HepG2 (cell line): ENCODE measurements around the gene NKAIN2. TPM values are rescaled to one million over a fixed set of nuclear protein-coding genes. Genes with fewer than 3 reads are reported as not detected.
A peak's percentile ranks its signal among the peaks of the same experiment; 100 is the strongest.
"Not testable (repeated sequence)": the region's sequence is repeated elsewhere in the genome, so short reads cannot be mapped to it uniquely, and the experiment has no call there.

Experiments
- ATAC-seq: fragments of 200-7000 bp; cut with Tn5 transposase; 3 replicates; pipeline ENCODE4 v1.9.1; 2020; ENCODE audit warnings: mild to moderate bottlenecking, moderate library complexity
- BruUV-seq: library from RNA; stranded (reverse); fragments of 400-500 nt; replicated peaks from 2 replicates; lab custom pipeline; 2021; lab: Mats Ljungman, UMichigan
- CTCF ChIA-PET: fragments of 300-600 bp; formaldehyde crosslinking; extraction: SDS; loops from one replicate; lab custom pipeline; 2021; ENCODE audit warnings: low total read pairs, inconsistent platforms, low intra/inter-chr PET ratio; lab: Yijun Ruan, JAX
- POLR2A ChIA-PET: fragments of 350-600 bp; sonication (Branson Sonifier 250); formaldehyde crosslinking; loops from one replicate; lab custom pipeline; 2020; ENCODE audit warnings: antibody characterized with exemption, inconsistent platforms; lab: Yijun Ruan, JAX
- DNase-seq: peaks from one replicate; pipeline ENCODE4 v3.0.0-alpha.2; 2015; ENCODE audit warnings: low spot score
- FAIRE-seq: peaks from 3 replicates; lab custom pipeline; 2011; peaks lifted over from hg19 to GRCh38; lab: Jason Lieb, UNC
- H2AFZ ChIP-seq: one replicate; pipeline ENCODE4 v1.6.1; 2011; ENCODE audit warnings: low read length, inconsistent platforms
- H3K27ac ChIP-seq: fragments of 300-600 bp; 3 replicates; pipeline ENCODE4 v1.8.0; 2011; ENCODE audit warnings: mixed run types, mild to moderate bottlenecking, mixed read lengths, low read length, inconsistent platforms; ENCODE audit not compliant: insufficient read depth; ENCODE audit errors: extremely low read length
- H3K27me3 ChIP-seq, 2 experiments: fragments of 200-600 bp in 1 of 2; 2 replicates in 1 of 2; 3 replicates in 1 of 2; pipeline versions ENCODE4 v1.6.0 to v1.8.0; 2011; ENCODE audit warnings: low read length in 2 of 2, mild to moderate bottlenecking in 2 of 2, moderate library complexity in 2 of 2, inconsistent platforms in 1 of 2; ENCODE audit not compliant: insufficient read depth in 2 of 2, control insufficient read depth in 1 of 2
- H3K36me3 ChIP-seq, 2 experiments: fragments of 200-600 bp in 1 of 2; replicated peaks in 1 of 2; 2 replicates in 1 of 2; 3 replicates in 1 of 2; pipeline versions ENCODE4 v1.5.1 to v1.8.0; 2011; ENCODE audit warnings: low read length in 2 of 2, inconsistent platforms in 1 of 2; ENCODE audit not compliant: insufficient read depth in 2 of 2, control insufficient read depth in 1 of 2
- H3K4me1 ChIP-seq: 2 replicates; pipeline ENCODE4 v1.5.1; 2012; ENCODE audit warnings: low read length, inconsistent platforms; ENCODE audit not compliant: insufficient read depth
- H3K4me2 ChIP-seq: 2 replicates; pipeline ENCODE4 v1.6.0; 2011; ENCODE audit warnings: low read depth, low read length, inconsistent platforms
- H3K4me3 ChIP-seq, 3 experiments: fragments of 200-600 bp in 1 of 3; sonication (generic), shearing (Covaris generic) in 1 of 3; replicated peaks in 1 of 3; 2 replicates each; pipeline ENCODE4 v1.5.1; 2011 to 2016; ENCODE audit warnings: low read length in 3 of 3, inconsistent platforms in 2 of 3, low read depth in 2 of 3, mild to moderate bottlenecking in 2 of 3, control low read depth in 1 of 3, mixed read lengths in 1 of 3; ENCODE audit not compliant: insufficient read depth in 1 of 3
- H3K79me2 ChIP-seq: one replicate; pipeline ENCODE4 v1.6.1; 2011; ENCODE audit warnings: low read length, inconsistent platforms; ENCODE audit not compliant: insufficient read depth
- H3K9ac ChIP-seq: 2 replicates; pipeline ENCODE4 v1.6.0; 2011; ENCODE audit warnings: mild to moderate bottlenecking, low read depth, low read length, inconsistent platforms; ENCODE audit not compliant: insufficient read depth
- H3K9me3 ChIP-seq: 2 replicates; pipeline ENCODE4 v1.5.1; 2012; ENCODE audit warnings: mild to moderate bottlenecking, low read length
- H4K20me1 ChIP-seq: 2 replicates; pipeline ENCODE4 v1.6.0; 2011; ENCODE audit warnings: inconsistent platforms, mild to moderate bottlenecking, low read length, moderate library complexity; ENCODE audit not compliant: insufficient read depth
- ARID5B ChIP-seq: IDR thresholded peaks from 2 replicates; pipeline ENCODE4 v1.4.0; 2020; ENCODE audit warnings: mild to moderate bottlenecking, missing genetic modification reagents
- FOXA3 ChIP-seq: IDR thresholded peaks from 2 replicates; pipeline ENCODE4 v1.6.1; 2016; ENCODE audit warnings: missing genetic modification reagents, missing compliant biosample characterization
- FOXK1 ChIP-seq: sonication (generic); formaldehyde crosslinking; IDR thresholded peaks from 2 replicates; pipeline ENCODE4 v1.4.0; 2020; ENCODE audit warnings: low read depth, missing genetic modification reagents, borderline replicate concordance
- GABPB1 ChIP-seq: IDR thresholded peaks from 2 replicates; pipeline ENCODE4 v1.6.1; 2016; ENCODE audit warnings: mild to moderate bottlenecking, missing genetic modification reagents, moderate library complexity, missing compliant biosample characterization
- HOXA3 ChIP-seq: sonication (generic); formaldehyde crosslinking; IDR thresholded peaks from 2 replicates; pipeline ENCODE4 v1.5.0; 2020; ENCODE audit warnings: missing genetic modification reagents
- MAFF ChIP-seq: IDR thresholded peaks from 2 replicates; pipeline ENCODE4 v1.6.1; 2011; ENCODE audit warnings: low read depth, low read length, improper control_type of control experiment
- MAFK ChIP-seq, 2 experiments: IDR thresholded peaks in 1 of 2; conservative IDR thresholded peaks in 1 of 2; 2 replicates each; pipeline ENCODE4 v1.6.1; 2011; ENCODE audit warnings: improper control_type of control experiment in 2 of 2, low read length in 2 of 2
- NR2F6 ChIP-seq, 2 experiments: IDR thresholded peaks; 2 replicates each; pipeline ENCODE4 v1.6.1; 2016; ENCODE audit warnings: antibody characterized with exemption in 1 of 2, mild to moderate bottlenecking in 1 of 2
- ZMYM3 ChIP-seq: sonication (generic); formaldehyde crosslinking; IDR thresholded peaks from 2 replicates; pipeline ENCODE4 v1.5.1; 2020; ENCODE audit warnings: mild to moderate bottlenecking, missing genetic modification reagents
- ZNF292 ChIP-seq: sonication (generic); formaldehyde crosslinking; IDR thresholded peaks from 2 replicates; pipeline ENCODE4 v1.8.1; 2022; ENCODE audit warnings: mild to moderate bottlenecking, low read depth, missing genetic modification reagents, borderline replicate concordance
- ZNF768 ChIP-seq: sonication (generic); formaldehyde crosslinking; IDR thresholded peaks from 2 replicates; pipeline ENCODE4 v1.4.0; 2020; ENCODE audit warnings: missing genetic modification reagents
- WGBS: methylation state at CpG from one replicate; pipeline ENCODE4 v1.1.6; 2017; ENCODE audit warnings: low lambda C conversion rate; 5-methylcytosine and 5-hydroxymethylcytosine counted together
- in situ Hi-C: cut with HindIII; loops from 2 replicates; pipeline ENCODE4 v1.10.0; 2017; ENCODE audit warnings: low pct_unique_long_range_greater_than_20kb; ENCODE audit not compliant: extremely low pct_ligation_motif_present
- intact Hi-C: fragments of 100-400 bp; cut with micrococcal nuclease; formaldehyde crosslinking; loops from one replicate; pipeline ENCODE4 v1.10.0; 2022; ENCODE audit not compliant: unreplicated experiment
- polyA plus RNA-seq, 8 experiments: library from polyadenylated mRNA; depleted of rRNA in 3 of 8; stranded (reverse) in 7 of 8; unstranded in 1 of 8; fragments of >200 nt; fragmentation: Illumina TruSeq in 4 of 8; extraction: Trizol in 4 of 8; gene quantifications; 2 replicates each; pipeline versions ENCODE4 v1.2.1 to v1.2.3, GENCODE V29; 2011 to 2016; ENCODE audit warnings: low read depth in 4 of 8, missing spikeins in 1 of 8, mixed read lengths in 1 of 8; ENCODE audit not compliant: insufficient read depth in 1 of 8
- total RNA-seq, 5 experiments: library from RNA; depleted of rRNA; stranded (reverse); fragments of >200 nt; fragmentation: Illumina TruSeq; extraction: Trizol; gene quantifications; 2 replicates each; pipeline ENCODE4 v1.2.3, GENCODE V29; 2016; ENCODE audit warnings: low read depth in 1 of 5
- TF ChIP-seq, protein P1 (sequence below): IDR thresholded peaks from 2 replicates; pipeline ENCODE4 v1.6.1; 2016

NKAIN2 gene
- total and polyA plus RNA-seq, 2 of the 13 experiments (the other 11 are each of a cell fraction or from before 2014, with no cell fraction given) = not detected

DNA sequence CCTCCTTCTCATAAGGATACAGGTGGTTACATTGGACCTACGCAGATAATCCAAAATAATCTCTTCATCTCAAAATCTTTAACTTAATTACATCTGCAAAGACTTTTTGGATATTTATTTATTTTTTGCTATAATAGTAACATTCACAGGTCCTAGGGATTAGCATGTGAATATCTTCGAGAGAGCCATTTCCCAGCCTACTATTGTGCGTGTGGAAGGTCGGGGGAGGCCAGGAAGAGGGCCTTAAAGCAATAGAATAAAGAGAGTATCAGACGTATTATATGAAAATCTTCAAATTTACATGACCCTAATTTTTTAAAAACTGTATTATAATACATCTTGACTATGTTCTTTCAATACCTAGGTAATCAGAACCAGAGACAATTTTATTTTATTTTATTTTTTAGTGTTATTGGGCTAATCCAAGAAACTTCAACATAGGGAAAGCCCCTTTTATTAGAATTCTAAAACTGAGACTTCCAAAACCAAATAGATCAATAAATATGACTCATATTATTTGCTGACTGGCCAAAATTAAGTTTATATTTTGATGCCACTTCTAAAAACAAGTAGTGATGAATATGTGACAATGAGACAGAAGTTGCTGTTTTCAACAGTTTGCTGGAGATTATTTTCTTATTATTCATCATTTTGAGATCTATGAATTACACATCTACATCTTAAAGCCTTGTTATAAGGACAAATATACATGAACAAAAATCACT is 536.1 kb downstream of the NKAIN2 start:
- peak; percentile 94 for TF ChIP-seq MAFF
- TF ChIP-seq MAFK (conservative IDR thresholded peaks at IDR 0.05 in 1 of 2, IDR thresholded peaks at IDR 0.05 in 1 of 2; ENCODE audit: low read length in 2 of 2) = peak; percentile 94 to 96
- TF ChIP-seq, protein P1, sequence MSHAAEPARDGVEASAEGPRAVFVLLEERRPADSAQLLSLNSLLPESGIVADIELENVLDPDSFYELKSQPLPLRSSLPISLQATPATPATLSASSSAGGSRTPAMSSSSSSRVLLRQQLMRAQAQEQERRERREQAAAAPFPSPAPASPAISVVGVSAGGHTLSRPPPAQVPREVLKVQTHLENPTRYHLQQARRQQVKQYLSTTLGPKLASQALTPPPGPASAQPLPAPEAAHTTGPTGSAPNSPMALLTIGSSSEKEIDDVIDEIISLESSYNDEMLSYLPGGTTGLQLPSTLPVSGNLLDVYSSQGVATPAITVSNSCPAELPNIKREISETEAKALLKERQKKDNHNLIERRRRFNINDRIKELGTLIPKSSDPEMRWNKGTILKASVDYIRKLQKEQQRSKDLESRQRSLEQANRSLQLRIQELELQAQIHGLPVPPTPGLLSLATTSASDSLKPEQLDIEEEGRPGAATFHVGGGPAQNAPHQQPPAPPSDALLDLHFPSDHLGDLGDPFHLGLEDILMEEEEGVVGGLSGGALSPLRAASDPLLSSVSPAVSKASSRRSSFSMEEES (CRISPR knock-in tag) = no peak
- TF ChIP-seq, all 625 proteins: peak for 2
- BruUV-seq = no TSS peak
- H3K27ac ChIP-seq = no peak overlapping the region
- in situ Hi-C loops = no loop called here
- H3K79me2 ChIP-seq = no peaks in the 10 kb centered on the region
- no peaks in the 10 kb centered on the region for H3K27me3 ChIP-seq
- ATAC-seq (no peak), FAIRE-seq (no peak), DNase-seq (no peak)
- H3K36me3 ChIP-seq = no peaks in the 10 kb centered on the region
- ChIA-PET CTCF (no interaction called here), POLR2A (no interaction called here)
- H2AFZ ChIP-seq = no peak overlapping the region
- intact Hi-C loops = no loop called here
- no peaks in the 10 kb centered on the region for H3K4me1 ChIP-seq
- no peak overlapping the region for H3K9ac ChIP-seq
- no peaks in the 10 kb centered on the region for H3K9me3 ChIP-seq
- no peak overlapping the region for H3K4me2 ChIP-seq
- 23% methylated on average over 5 of the region's 5 CpGs for WGBS
- H3K4me3 ChIP-seq = no peak overlapping the region
- no peaks in the 10 kb centered on the region for H4K20me1 ChIP-seq

DNA sequence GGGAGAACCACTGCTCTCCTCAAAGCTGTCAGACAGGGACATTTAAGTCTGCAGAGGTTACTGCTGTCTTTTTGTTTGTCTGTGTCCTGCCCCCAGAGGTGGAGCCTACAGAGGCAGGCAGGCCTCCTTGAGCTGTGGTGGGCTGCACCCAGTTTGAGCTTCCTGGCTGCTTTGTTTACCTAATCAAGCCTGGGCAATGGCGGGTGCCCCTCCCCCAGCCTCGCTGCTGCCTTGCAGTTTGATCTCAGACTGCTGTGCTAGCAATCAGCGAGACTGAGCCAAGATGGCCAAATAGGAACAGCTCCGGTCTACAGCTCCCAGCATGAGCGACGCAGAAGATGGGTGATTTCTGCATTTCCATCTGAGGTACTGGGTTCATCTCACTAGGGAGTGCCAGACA is 544.7 kb downstream of the NKAIN2 start:
- CTCF ChIA-PET; FAIRE-seq; H3K36me3 ChIP-seq; TF ChIP-seq NR2F6 (CRISPR knock-in tag; IDR thresholded peaks at IDR 0.05): not testable (repeated sequence)
- peak; percentile 43; the same call in 1 of the 2 replicates for TF ChIP-seq ZNF768 (CRISPR knock-in tag)
- TF ChIP-seq ARID5B (CRISPR knock-in tag) = peak; percentile 37; the same call in 1 of the 2 replicates
- 0 out of 2 replicates have a peak, but pooled peaks have one; percentile 30 for TF ChIP-seq FOXK1 (CRISPR knock-in tag)
- 0 out of 2 replicates have a peak, but pooled peaks have one; percentile 6 for TF ChIP-seq NR2F6 (IDR thresholded peaks at IDR 0.05)
- TF ChIP-seq FOXA3 (CRISPR knock-in tag) = peak; percentile 55; the same call in 1 of the 2 replicates
- peak; percentile 39; the same call in 1 of the 2 replicates for TF ChIP-seq ZNF292 (CRISPR knock-in tag)
- TF ChIP-seq HOXA3 (CRISPR knock-in tag) = 0 out of 2 replicates have a peak, but pooled peaks have one; percentile 44
- TF ChIP-seq ZMYM3 (CRISPR knock-in tag) = 0 out of 2 replicates have a peak, but pooled peaks have one; percentile 28
- peak; percentile 44 for TF ChIP-seq GABPB1 (CRISPR knock-in tag)

More for the DNA sequence above, 544.7 kb downstream of the NKAIN2 start:
- H4K20me1 ChIP-seq, DNase-seq, H3K9ac ChIP-seq, H2AFZ ChIP-seq, H3K27me3 ChIP-seq, H3K27ac ChIP-seq, BruUV-seq, H3K9me3 ChIP-seq, in situ Hi-C loops, intact Hi-C loops, H3K79me2 ChIP-seq, H3K4me1 ChIP-seq, POLR2A ChIA-PET: not testable (repeated sequence)
- 4% methylated on average over 4 of the region's 6 CpGs for WGBS
- ATAC-seq = peak; percentile 79
- peak overlapping the region; percentile 60; the same call in 1 of the 2 replicates for H3K4me2 ChIP-seq
- peak overlapping the region in 1 of 3 experiments; percentile 13; a peak in 2 of 6 replicates for H3K4me3 ChIP-seq
